IPS DF 6.9 (cell line): Measurements from ENCODE around the gene CTXND2.

Experiments used
- DNase-seq: peaks from one replicate; pipeline ENCODE4 v3.0.0-alpha.2; 2013; ENCODE audit warnings: low read depth, low spot score
- H3K27ac ChIP-seq: one replicate; pipeline ENCODE4 v1.5.1; 2013; ENCODE audit warnings: low read length, control low read depth
- H3K27me3 ChIP-seq: 2 replicates; pipeline ENCODE4 v1.6.1; 2013; ENCODE audit warnings: mild to moderate bottlenecking, low read length; ENCODE audit not compliant: control insufficient read depth, insufficient read depth
- H3K36me3 ChIP-seq: 2 replicates; pipeline ENCODE4 v1.6.1; 2013; ENCODE audit warnings: low read length; ENCODE audit not compliant: control insufficient read depth, insufficient read depth
- H3K4me1 ChIP-seq: 2 replicates; pipeline ENCODE4 v1.6.1; 2013; ENCODE audit warnings: low read length; ENCODE audit not compliant: control insufficient read depth, insufficient read depth
- H3K4me3 ChIP-seq: 2 replicates; pipeline ENCODE4 v1.5.1; 2013; ENCODE audit warnings: mild to moderate bottlenecking, low read length
- H3K9me3 ChIP-seq: 2 replicates; pipeline ENCODE4 v1.6.1; 2013; ENCODE audit warnings: low read length, inconsistent platforms; ENCODE audit not compliant: control insufficient read depth, insufficient read depth
- WGBS: extraction: QIAGEN DNeasy Blood & Tissue Kit; methylation state at CpG from one replicate; pipeline ENCODE4 v1.1.7; 2013; ENCODE audit warnings: mixed read lengths, missing lambda C conversion rate; ENCODE audit not compliant: insufficient read length, insufficient coverage; 5-methylcytosine and 5-hydroxymethylcytosine counted together

CTXND2 gene

DNA sequence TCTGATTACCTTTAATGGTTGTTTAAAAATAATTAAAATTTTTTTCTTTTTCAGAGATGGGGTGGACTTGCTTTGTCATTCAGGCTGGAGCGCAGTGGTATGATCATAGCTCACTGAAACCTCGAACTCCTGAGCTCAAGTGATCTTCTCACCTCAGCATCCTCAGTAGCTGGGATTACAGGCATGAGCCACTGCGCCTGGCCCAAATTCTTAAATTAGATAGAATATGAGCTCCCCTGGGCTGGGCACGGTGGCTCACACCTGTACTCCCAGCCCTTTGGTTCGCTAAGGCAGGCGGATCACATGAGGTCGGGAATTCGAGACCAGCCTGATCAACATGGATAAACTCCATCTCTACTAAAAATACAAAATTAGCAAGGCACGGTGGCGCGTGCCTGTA is 70.7 kb downstream of the CTXND2 start:
- Histone ChIP-seq H3K27me3 (no peaks in the 10 kb centered on the region), H3K9me3 (no peaks in the 10 kb centered on the region), H3K36me3 (peaks cover 20% of the 10 kb centered on the region; the same call in 1 of the 2 replicates), H3K4me1 (no peaks in the 10 kb centered on the region), H3K4me3 (no peak overlapping the region), H3K27ac (no peak overlapping the region)
- no CpG with 5 or more reads among the region's 11 CpGs for WGBS
- DNase-seq, result no peak

GRCh38 chr1:150960646-150961045 is 73.7 kb downstream of the CTXND2 start:
- WGBS, result no CpG with 5 or more reads among the region's 7 CpGs
- Histone ChIP-seq H3K4me3 (no peak overlapping the region), H3K27me3 (no peaks in the 10 kb centered on the region), H3K27ac (no peak overlapping the region), H3K4me1 (no peaks in the 10 kb centered on the region), H3K9me3 (no peaks in the 10 kb centered on the region), H3K36me3 (peaks cover 27% of the 10 kb centered on the region; the same call in 1 of the 2 replicates)
- no peak for DNase-seq

- no CpG with 5 or more reads among the region's 4 CpGs for WGBS
- no peaks in the 10 kb centered on the region for H3K4me1 ChIP-seq
- peaks cover 36% of the 10 kb centered on the region for H3K36me3 ChIP-seq
- no peaks in the 10 kb centered on the region for H3K27me3 ChIP-seq
- no peaks in the 10 kb centered on the region for H3K9me3 ChIP-seq
- no peak for DNase-seq
- no peak overlapping the region for H3K4me3 ChIP-seq
- H3K27ac ChIP-seq, result no peak overlapping the region
Observed at GRCh38 chr1:150961756-150962155, 74.8 kb downstream of the CTXND2 start.
